Measurements from ENCODE around the gene LAMB1.

The LAMB1 gene

DNA sequence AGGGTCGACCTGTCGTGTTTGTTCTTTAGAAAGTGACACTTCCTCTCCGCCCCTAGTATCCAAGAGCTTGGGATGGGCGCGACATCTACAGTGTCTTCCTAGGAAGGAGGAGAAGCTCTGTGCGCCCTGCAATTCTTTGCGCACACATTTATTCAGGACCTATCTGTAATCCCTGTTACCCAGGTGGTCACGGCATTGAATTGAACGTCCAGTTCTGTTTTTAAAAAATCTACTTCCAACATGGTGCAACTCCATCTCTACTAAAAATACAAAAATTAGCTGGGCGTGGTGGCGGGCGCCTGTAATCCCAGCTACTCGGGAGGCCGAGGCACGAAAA is 606 bp upstream of the LAMB1 start:
- H3K4me2 ChIP-seq, result peak overlapping the region; percentile 73 to 84 (median 80)
- TF ChIP-seq Cebpa-rat (IDR thresholded peaks at IDR 0.05), result no peak
- H3K9ac ChIP-seq, result peak overlapping the region in 1 of 11 experiments; percentile 11; a peak in 2 of 22 replicates
- H4K20me1 ChIP-seq, result no peaks in the 10 kb centered on the region
- H3K27me3 ChIP-seq, result peaks cover 34 to 51% (median 41%) of the 10 kb centered on the region in 11 experiments
- H3K4me1 ChIP-seq, result peaks cover 0 to 9% (median 3%) of the 10 kb centered on the region in 10 experiments; a peak in 4 of 20 replicates
- H3K27ac ChIP-seq, result no peak overlapping the region
- peaks cover 22 to 38% (median 32%) of the 10 kb centered on the region in 11 experiments for H3K9me3 ChIP-seq (replicated peaks in 1 of 11)
- no peaks in the 10 kb centered on the region for H3K36me3 ChIP-seq
- peak overlapping the region; percentile 58 to 72 (median 62) for H3K4me3 ChIP-seq

DNA sequence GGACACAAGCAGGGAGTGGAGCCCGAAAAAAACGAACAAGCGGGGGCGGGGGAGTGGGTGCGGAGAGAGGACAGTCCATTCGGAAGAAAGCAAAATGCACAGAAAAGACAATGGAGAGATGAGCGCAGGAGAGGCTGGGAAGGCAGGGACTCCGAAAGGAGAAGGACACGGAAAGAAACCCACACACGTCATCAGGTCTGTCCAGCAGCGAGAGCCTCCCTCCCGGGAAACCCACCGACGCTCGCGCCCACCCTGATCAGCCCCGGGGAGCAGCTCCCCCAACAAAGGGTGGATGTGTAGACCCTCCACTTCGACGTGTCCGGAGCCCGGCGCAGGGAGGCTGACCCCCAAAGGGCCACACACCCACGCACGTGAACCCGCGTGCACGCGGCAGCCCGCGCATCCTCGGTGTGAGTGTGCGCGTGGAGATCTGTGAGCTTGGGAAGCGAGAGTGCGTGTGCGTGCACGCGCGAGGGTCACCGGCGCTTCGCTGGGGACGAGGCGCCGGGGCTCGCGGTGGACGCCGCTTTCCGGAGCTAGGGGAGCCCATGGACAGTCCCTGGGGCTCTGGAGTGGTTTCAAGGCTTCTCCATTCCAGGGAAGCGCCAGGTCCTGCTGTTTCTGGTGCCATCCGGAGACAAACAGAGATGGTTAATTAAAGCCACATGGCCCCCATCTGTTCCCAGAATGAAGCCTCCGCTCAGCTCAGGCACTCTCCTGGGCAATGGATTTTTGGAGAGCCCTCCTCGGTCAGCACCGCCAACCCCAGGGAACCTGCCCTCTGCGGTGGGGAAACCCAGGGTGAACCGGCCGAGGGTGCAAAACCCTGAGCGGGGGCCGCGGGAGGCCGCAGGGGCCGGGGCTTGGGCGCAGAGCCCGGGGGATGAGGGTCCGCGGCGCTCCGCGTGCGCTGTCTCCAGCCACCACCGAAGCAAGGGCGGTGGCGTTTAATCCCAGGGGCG is 916 bp downstream of the LAMB1 start:
- Histone ChIP-seq H3K4me3 (peak overlapping the region; percentile 58 to 72 (median 62)), H3K9ac (peak overlapping the region in 8 of 11 experiments; percentile 11 to 59 (median 43); a peak in 6 of 22 replicates), H3K27ac (no peak overlapping the region), H4K20me1 (no peaks in the 10 kb centered on the region), H3K36me3 (no peaks in the 10 kb centered on the region), H3K4me1 (peaks cover 0 to 9% (median 3%) of the 10 kb centered on the region in 10 experiments; a peak in 4 of 20 replicates), H3K4me2 (peak overlapping the region; percentile 73 to 84 (median 80)), H3K27me3 (peaks cover 34 to 51% (median 41%) of the 10 kb centered on the region in 11 experiments), H3K9me3 (replicated peaks in 1 of 11) (peaks cover 22 to 38% (median 32%) of the 10 kb centered on the region in 11 experiments)
- no peak for TF ChIP-seq Cebpa-rat (IDR thresholded peaks at IDR 0.05)

DNA sequence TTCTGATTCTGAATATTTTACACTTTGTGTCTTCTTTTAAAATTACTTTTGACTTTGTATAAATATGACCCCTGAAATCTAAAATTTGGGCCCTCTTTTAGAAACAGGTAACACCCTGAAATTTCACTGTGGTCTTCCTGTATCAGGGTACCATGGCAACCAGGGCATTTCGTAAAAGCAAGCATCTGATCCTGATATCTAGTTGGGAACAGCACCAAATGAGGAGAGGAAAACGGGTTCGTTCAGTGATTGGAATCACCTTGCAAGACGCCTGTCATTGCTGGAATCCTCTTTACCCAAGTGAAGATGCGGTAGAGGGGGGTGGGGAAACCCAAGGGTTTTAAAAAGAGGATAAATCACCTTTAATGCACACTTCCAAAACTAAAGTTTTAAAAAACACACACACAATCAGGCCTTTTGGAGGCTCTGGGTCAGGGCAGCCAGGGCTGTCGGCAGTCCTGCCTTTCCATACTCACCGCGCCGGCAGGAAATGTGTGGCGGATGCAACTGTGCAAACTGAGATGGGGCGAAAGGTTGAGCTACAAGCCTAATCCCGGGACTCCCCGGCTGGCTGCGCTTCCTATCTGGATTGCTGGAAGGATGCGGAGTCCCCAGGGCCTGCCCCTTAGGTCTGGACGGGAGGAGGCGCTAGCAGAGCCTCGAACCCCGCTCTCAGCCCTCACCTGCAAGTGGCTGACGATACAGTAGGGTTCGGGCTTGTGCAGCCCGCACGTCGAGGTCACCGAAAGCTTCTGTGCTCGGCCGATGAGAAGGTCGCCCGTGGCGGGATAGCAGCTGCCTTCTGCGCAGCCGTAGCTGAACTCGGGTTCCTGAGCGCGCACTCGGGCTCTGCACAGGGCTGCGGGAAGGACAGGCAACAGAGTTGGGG is 1.8 kb downstream of the LAMB1 start:
- no peak overlapping the region for H3K27ac ChIP-seq
- no peaks in the 10 kb centered on the region for H3K36me3 ChIP-seq
- H3K9me3 ChIP-seq (replicated peaks in 1 of 11), result peaks cover 22 to 38% (median 32%) of the 10 kb centered on the region in 11 experiments
- no peak overlapping the region for H3K4me2 ChIP-seq
- TF ChIP-seq Cebpa-rat (IDR thresholded peaks at IDR 0.05), result no peak
- peaks cover 34 to 51% (median 41%) of the 10 kb centered on the region in 11 experiments for H3K27me3 ChIP-seq
- peaks cover 0 to 9% (median 3%) of the 10 kb centered on the region in 10 experiments; a peak in 4 of 20 replicates for H3K4me1 ChIP-seq
- no peaks in the 10 kb centered on the region for H4K20me1 ChIP-seq
- no peak overlapping the region for H3K9ac ChIP-seq
- H3K4me3 ChIP-seq, result no peak overlapping the region

DNA sequence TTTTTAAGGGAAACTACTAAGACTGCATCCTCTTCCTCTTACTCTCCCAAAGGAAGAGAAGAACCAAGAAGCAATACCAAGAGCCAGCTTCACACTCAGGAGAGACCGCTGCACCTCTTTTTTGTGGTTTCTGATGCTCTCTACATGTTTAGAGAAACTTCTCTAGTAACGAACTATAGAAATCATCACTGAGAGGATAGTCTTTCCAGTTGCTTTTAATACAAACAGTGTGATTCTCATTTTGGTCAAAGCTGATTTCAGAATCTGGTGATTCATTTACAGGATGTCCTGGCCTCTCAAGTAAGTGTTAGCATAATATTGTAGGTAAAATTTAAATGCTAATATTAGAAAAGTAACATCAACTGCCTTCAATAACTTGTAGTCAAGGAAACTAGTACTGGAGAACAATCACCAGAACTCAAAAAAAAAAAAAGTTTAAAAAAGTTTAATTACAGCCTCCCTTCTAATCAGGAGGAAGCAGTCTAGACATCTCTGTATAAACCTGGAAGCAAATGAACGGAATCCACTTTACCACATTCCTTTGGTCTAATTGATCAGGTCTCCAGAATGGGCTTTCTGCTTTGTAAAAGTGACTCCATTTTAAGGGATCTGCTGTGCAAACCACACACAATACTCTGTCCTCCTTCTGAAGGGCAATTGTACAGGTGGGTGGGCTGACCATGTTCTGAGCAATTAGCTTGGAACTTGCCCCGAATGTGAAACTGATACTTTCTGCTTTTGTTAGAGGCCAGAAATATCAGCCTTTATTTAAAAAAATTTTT is 3.0 kb downstream of the LAMB1 start:
- H3K4me1 ChIP-seq, result peaks cover 0 to 9% (median 3%) of the 10 kb centered on the region in 10 experiments; a peak in 4 of 20 replicates
- peaks cover 22 to 38% (median 32%) of the 10 kb centered on the region in 11 experiments for H3K9me3 ChIP-seq (replicated peaks in 1 of 11)
- H3K4me3 ChIP-seq, result no peak overlapping the region
- no peak for TF ChIP-seq Cebpa-rat (IDR thresholded peaks at IDR 0.05)
- H3K36me3 ChIP-seq, result no peaks in the 10 kb centered on the region
- H3K4me2 ChIP-seq, result peak overlapping the region in 2 of 11 experiments; percentile 13 to 20; a peak in 2 of 22 replicates
- no peak overlapping the region for H3K27ac ChIP-seq
- peaks cover 34 to 42% (median 40%) of the 10 kb centered on the region in 11 experiments for H3K27me3 ChIP-seq
- no peak overlapping the region for H3K9ac ChIP-seq
- H4K20me1 ChIP-seq, result no peaks in the 10 kb centered on the region

DNA sequence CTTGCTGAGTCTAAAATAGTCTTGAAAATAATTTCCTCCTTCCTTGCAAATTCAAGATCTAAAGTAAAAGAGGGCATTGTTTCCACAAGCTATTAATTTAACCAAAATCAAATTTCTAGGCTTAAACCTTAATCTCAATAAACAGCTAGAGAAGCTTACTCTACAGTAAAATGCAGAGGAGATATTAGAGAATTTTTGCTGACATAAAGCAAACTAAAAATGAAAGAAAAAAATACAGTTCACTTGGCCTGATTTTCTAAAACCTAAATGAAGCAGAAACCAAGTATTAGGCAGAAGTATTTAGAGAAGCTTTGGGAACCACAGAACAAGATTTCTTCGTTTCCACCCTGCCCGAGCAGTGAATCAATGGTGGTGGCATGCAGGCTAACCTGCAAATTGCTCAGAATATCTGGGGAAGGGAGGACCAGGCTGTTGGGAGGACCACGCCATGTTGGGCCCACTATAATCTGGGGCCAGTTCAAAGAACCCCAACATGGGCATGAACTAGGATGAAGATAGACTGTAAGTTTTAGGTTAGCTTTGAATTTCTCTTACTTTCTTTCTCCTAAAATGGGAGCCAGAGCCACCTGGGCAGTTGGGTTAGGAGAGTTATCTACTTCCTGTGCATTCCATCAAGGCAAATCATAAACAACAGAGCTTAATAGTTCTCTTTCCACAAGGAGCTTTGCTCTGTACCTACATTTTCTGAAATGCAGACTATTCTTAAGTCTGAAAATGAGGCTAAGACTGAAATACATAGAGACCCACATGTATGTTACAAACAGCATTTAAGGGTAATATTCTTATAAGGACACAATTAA is 4.1 kb downstream of the LAMB1 start:
- no peak for TF ChIP-seq Cebpa-rat (IDR thresholded peaks at IDR 0.05)
- Histone ChIP-seq H3K27me3 (peaks cover 24 to 31% (median 30%) of the 10 kb centered on the region in 11 experiments), H3K4me1 (peaks cover 0 to 12% (median 6%) of the 10 kb centered on the region in 10 experiments; a peak in 8 of 20 replicates), H3K9ac (no peak overlapping the region), H4K20me1 (no peaks in the 10 kb centered on the region), H3K27ac (no peak overlapping the region), H3K36me3 (no peaks in the 10 kb centered on the region), H3K9me3 (replicated peaks in 1 of 11) (peaks cover 22 to 32% (median 31%) of the 10 kb centered on the region in 11 experiments), H3K4me2 (peak overlapping the region in 2 of 11 experiments; percentile 4 to 13; a peak in 1 of 22 replicates), H3K4me3 (no peak overlapping the region)

DNA sequence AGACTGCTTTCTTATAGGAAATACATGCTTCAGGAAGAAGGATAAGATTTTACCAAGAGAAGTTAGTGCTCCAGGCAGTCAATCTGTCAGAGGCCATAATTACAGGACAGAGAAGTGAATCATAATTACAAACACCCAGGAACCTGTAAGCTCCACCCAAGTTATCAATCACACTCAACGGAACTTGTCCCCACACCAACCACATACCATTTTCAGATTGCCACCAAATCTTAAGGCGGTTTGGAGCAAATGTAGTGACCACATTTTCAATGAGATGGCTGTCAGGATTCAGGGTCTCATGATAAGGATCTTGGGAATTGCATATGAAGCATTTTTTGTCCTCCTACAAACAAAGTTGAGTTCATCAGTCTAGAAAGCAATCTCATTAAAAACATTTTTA is 4.8 kb downstream of the LAMB1 start:
- Histone ChIP-seq H3K4me1 (peaks cover 0 to 14% (median 7%) of the 10 kb centered on the region in 10 experiments; a peak in 8 of 20 replicates), H3K36me3 (no peaks in the 10 kb centered on the region), H3K27me3 (peaks cover 17 to 24% (median 23%) of the 10 kb centered on the region in 11 experiments), H3K9ac (no peak overlapping the region), H3K9me3 (replicated peaks in 1 of 11) (peaks cover 20 to 26% (median 24%) of the 10 kb centered on the region in 11 experiments), H3K4me2 (no peak overlapping the region), H4K20me1 (no peaks in the 10 kb centered on the region), H3K4me3 (no peak overlapping the region), H3K27ac (no peak overlapping the region)
- no peak for TF ChIP-seq Cebpa-rat (IDR thresholded peaks at IDR 0.05)

DNA sequence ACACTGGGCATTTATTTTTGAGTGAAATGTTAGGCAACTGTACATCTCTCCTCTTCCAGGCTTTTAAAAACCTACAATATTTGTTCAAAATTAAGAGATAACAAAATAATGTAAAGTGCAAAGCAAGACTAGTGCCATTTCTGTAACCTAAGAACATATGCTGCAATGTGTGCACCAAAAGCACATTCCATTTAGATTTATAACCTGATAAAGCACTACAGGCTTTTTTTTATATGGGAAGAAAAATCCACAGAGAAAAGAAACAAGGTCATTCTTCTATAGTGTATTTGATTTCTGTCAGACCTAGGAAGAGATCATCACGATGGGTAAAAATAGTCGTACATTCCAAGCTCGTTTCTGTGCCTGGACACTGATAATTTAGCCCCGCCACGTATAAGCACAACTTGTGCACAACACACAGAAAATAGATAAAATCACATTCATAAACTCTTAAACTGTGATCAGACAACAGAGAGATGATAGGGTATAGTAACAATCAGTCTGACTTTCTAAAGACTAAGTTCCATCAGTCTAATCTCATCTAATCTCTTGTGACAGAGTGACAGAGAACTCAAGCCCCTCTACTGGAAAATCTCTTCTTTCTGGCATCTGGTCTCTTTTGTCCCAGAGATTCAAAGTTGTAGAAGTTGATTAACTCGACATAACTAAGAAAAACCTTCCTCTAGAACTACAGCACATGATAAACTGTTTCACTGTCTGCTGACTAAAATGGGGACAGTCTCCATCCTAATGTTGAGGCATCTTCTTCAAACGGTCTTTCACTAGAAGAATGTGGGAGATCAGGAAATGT is 6.7 kb downstream of the LAMB1 start:
- H3K4me2 ChIP-seq, result no peak overlapping the region
- TF ChIP-seq Cebpa-rat (IDR thresholded peaks at IDR 0.05), result no peak
- H3K4me3 ChIP-seq, result no peak overlapping the region
- H3K36me3 ChIP-seq, result no peaks in the 10 kb centered on the region
- no peaks in the 10 kb centered on the region for H4K20me1 ChIP-seq
- peaks cover 0 to 5% (median 4%) of the 10 kb centered on the region in 11 experiments; a peak in 19 of 22 replicates for H3K27me3 ChIP-seq
- no peak overlapping the region for H3K9ac ChIP-seq
- peaks cover 0 to 14% (median 7%) of the 10 kb centered on the region in 10 experiments; a peak in 8 of 20 replicates for H3K4me1 ChIP-seq
- no peak overlapping the region for H3K27ac ChIP-seq
- peaks cover 1 to 7% (median 5%) of the 10 kb centered on the region in 11 experiments for H3K9me3 ChIP-seq (replicated peaks in 1 of 11)
